Measurements from ENCODE around the gene GLS. TPM values are rescaled to one million over a fixed set of nuclear protein-coding genes. Genes with fewer than 3 reads are reported as not detected.

GLS gene
- total RNA-seq, 4 donors from 2014 or later, result 175 to 274 (median 197) TPM

GRCh38 chr2:190941571-190941970 is 61.0 kb downstream of the GLS start:
- Histone ChIP-seq H3K4me3 (replicated peaks in 1 of 3) (no peak overlapping the region), H3K4me1 (peaks cover 37 to 38% of the 10 kb centered on the region in 2 donors), H3K36me3 (no peaks in the 10 kb centered on the region), H3K9me3 (no peaks in the 10 kb centered on the region), H3K27ac (no peak overlapping the region), H3K27me3 (no peaks in the 10 kb centered on the region)
- no peak for DNase-seq
- TF ChIP-seq POLR2A (IDR thresholded peaks at IDR 0.05) (no peak), CTCF (IDR thresholded peaks at IDR 0.05) (no peak)
- intact Hi-C loops (cut with DNase I), result no loop called here
- WGBS, 2 donors, result 95 to 98% methylated on average over 2 of the region's 2 CpGs

DNA sequence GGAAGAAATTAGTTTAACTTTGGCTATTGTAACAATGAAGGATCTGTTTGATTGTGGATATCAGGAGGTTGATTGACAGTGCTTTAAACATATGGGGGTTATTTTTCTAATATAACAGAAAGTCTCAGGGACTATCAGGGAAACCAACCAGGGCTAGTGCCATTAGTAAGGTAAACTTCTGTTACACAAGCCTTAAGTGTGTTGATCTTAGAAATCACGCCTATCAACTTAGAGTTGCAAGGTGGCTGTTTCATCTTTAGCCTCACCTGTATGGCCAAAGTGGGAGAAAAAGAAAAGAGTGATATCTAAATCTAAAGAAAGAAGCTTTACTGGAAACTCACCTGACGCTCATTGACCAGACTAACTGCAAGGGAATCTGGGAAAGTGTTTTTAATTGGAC is 62.1 kb downstream of the GLS start:
- Histone ChIP-seq H3K9me3 (no peaks in the 10 kb centered on the region), H3K27me3 (no peaks in the 10 kb centered on the region), H3K4me1 (peaks cover 40 to 48% of the 10 kb centered on the region in 2 donors), H3K27ac (no peak overlapping the region), H3K36me3 (no peaks in the 10 kb centered on the region), H3K4me3 (replicated peaks in 1 of 3) (no peak overlapping the region)
- TF ChIP-seq CTCF (IDR thresholded peaks at IDR 0.05), result no peak
- TF ChIP-seq POLR2A (IDR thresholded peaks at IDR 0.05), result no peak
- DNase-seq, result no peak
- intact Hi-C loops (cut with DNase I), result no loop called here
- 98 to 99% methylated on average over 2 of the region's 2 CpGs for WGBS, 2 donors

- Histone ChIP-seq H3K9me3 (no peaks in the 10 kb centered on the region), H3K27me3 (no peaks in the 10 kb centered on the region), H3K36me3 (no peaks in the 10 kb centered on the region), H3K4me1 (peaks cover 42 to 53% of the 10 kb centered on the region in 2 donors), H3K27ac (no peak overlapping the region), H3K4me3 (replicated peaks in 1 of 3) (no peak overlapping the region)
- TF ChIP-seq POLR2A (IDR thresholded peaks at IDR 0.05) (no peak), CTCF (IDR thresholded peaks at IDR 0.05) (no peak)
- 65 to 67% methylated on average over 2 of the region's 2 CpGs for WGBS, 2 donors
- DNase-seq, result no peak
- intact Hi-C loops (cut with DNase I), result no loop called here
Measured at GRCh38 chr2:190943706-190944105, 63.1 kb downstream of the GLS start.

GRCh38 chr2:190947141-190947540 is 66.5 kb downstream of the GLS start:
- TF ChIP-seq POLR2A (IDR thresholded peaks at IDR 0.05) (no peak), CTCF (IDR thresholded peaks at IDR 0.05) (no peak)
- WGBS, 2 donors, result 2 to 6% methylated on average over 1 of the region's 1 CpG

GRCh38 chr2:190947711-190948251 is 67.2 kb downstream of the GLS start:
- WGBS, 2 donors, result 0 to 8% methylated on average over 2 of the region's 2 CpGs
- H3K9me3 ChIP-seq, result no peaks in the 10 kb centered on the region
- peaks cover 33 to 37% of the 10 kb centered on the region in 2 donors for H3K4me1 ChIP-seq
- no peak overlapping the region for H3K4me3 ChIP-seq (replicated peaks in 1 of 3)
- peak overlapping the region; percentile 76 to 86 (median 83) for H3K27ac ChIP-seq
- H3K36me3 ChIP-seq, result no peaks in the 10 kb centered on the region
- peak in 1 of 2 donors; percentile 25 for TF ChIP-seq POLR2A (IDR thresholded peaks at IDR 0.05)
- TF ChIP-seq CTCF (IDR thresholded peaks at IDR 0.05), result peak in 3 of 6 experiments; percentile 28 to 48 (median 29)
- peak; percentile 27 to 32 for DNase-seq
- H3K27me3 ChIP-seq, result no peaks in the 10 kb centered on the region
- intact Hi-C loops (cut with DNase I), result no loop called here

More at GRCh38 chr2:190947141-190947540, 66.5 kb downstream of the GLS start:
- DNase-seq, result no peak
- no peaks in the 10 kb centered on the region for H3K27me3 ChIP-seq
- no peak overlapping the region for H3K4me3 ChIP-seq (replicated peaks in 1 of 3)
- no peaks in the 10 kb centered on the region for H3K9me3 ChIP-seq
- H3K36me3 ChIP-seq, result no peaks in the 10 kb centered on the region
- peak overlapping the region; percentile 76 to 86 (median 83) for H3K27ac ChIP-seq
- intact Hi-C loops (cut with DNase I), result no loop called here
- peaks cover 33 to 37% of the 10 kb centered on the region in 2 donors for H3K4me1 ChIP-seq

Data from thyroid gland (tissue), 4 donors.